ENCODE data around the gene ENTPD6.

DNA sequence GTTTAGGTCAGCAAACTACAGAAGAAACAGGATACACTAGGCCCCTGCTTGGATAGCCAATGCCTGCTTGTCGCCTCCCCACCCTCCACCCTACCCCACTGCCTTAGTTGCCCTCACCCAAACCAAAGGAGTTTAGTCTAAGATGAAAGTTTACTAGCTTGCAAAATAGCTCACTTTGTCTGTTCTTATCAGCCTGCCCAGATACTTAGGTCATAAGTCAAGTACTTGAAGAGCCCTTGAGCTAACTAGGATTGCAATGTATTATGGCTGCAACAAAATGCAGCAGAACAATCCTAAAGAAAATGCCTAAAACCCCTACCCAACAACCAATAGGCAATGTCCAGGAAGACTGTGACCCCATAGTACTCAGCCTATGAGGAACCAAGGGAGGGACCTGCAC is 7.3 kb upstream of the ENTPD6 start:
- TF ChIP-seq, protein P1, sequence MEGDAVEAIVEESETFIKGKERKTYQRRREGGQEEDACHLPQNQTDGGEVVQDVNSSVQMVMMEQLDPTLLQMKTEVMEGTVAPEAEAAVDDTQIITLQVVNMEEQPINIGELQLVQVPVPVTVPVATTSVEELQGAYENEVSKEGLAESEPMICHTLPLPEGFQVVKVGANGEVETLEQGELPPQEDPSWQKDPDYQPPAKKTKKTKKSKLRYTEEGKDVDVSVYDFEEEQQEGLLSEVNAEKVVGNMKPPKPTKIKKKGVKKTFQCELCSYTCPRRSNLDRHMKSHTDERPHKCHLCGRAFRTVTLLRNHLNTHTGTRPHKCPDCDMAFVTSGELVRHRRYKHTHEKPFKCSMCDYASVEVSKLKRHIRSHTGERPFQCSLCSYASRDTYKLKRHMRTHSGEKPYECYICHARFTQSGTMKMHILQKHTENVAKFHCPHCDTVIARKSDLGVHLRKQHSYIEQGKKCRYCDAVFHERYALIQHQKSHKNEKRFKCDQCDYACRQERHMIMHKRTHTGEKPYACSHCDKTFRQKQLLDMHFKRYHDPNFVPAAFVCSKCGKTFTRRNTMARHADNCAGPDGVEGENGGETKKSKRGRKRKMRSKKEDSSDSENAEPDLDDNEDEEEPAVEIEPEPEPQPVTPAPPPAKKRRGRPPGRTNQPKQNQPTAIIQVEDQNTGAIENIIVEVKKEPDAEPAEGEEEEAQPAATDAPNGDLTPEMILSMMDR (conservative IDR thresholded peaks at IDR 0.05) = no peak
- TF ChIP-seq EZH2 (IDR thresholded peaks at IDR 0.05; ENCODE audit: low read depth) = no peak

Measured in PC-9 (cell line).